ENCODE measurements around the gene CDC14A.

CDC14A gene

GRCh38 chr1:100494393-100495084 lies 142.2 kb downstream of the CDC14A start:
- no peak for DNase-seq (ENCODE audit: low spot score)

GRCh38 chr1:100496896-100497295 lies 144.6 kb downstream of the CDC14A start:
- no peak for DNase-seq (ENCODE audit: low spot score)

GRCh38 chr1:100497796-100498195 lies 145.5 kb downstream of the CDC14A start:
- no peak for DNase-seq (ENCODE audit: low spot score)

DNA sequence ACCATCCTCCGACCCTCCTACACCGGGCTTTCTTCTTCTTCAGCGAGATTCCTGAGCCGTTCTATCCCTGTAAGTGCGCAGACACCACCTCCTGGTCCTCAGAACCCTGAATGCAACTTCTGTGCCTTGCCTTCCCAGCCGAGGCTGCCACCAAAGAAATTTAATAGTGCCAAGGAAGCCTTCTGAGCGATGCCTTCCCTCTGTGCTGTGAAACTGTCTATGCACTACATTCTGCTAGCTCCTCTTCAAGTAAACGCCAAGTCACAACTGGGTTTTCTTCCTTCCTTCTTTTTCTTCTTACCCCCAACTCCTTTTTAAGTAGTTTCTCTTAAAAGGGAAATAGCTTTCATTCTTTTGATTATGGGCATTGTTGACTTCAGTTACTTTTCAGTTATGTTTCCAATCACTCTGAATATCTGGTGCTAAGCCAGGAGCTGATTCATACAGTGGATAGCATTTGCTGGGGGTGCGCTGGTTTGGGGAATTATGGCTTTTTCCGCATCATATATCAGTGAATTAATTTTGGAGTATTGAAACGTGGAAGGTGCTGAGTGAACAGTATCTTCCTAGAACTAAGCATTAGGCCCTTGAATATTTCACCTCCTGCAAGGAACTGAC lies 147.0 kb downstream of the CDC14A start:
- no peak for DNase-seq (ENCODE audit: low spot score)

GRCh38 chr1:100502052-100502792 lies 149.9 kb downstream of the CDC14A start:
- DNase-seq (ENCODE audit: low spot score): no peak

GRCh38 chr1:100506217-100506616 lies 153.9 kb downstream of the CDC14A start:
- DNase-seq (ENCODE audit: low spot score): no peak

- no peak for DNase-seq (ENCODE audit: low spot score)
Observed at GRCh38 chr1:100510451-100510850, 158.1 kb downstream of the CDC14A start.

GRCh38 chr1:100511058-100511457 lies 158.8 kb downstream of the CDC14A start:
- no peak for DNase-seq (ENCODE audit: low spot score)

- no peak for DNase-seq (ENCODE audit: low spot score)
Observed at GRCh38 chr1:100511773-100512172, 159.5 kb downstream of the CDC14A start.

DNA sequence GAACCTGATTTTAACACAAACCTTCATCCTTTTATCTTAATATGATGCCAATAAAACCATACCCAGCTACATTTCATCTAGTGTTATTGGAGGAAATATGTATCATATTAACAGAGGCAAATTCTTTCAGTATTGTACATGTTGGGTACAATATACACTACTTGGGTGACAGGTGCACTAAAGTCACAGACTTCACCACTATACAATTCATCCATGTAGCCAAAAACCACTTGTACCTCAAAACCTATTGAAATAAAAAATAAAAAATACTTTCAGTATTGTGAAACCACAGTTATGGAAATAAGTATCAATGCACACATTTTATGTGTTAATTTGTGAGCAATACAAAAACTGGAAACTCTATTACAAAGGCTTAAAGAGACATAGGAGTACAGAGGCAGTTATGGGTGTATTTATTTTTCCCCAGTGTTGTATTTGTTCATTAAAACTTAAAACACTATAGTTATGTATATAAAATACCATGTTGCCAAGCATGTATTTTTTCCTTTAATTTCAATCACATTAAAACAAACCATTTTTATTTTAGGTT lies 160.6 kb downstream of the CDC14A start:
- DNase-seq (ENCODE audit: low spot score): no peak

DNA sequence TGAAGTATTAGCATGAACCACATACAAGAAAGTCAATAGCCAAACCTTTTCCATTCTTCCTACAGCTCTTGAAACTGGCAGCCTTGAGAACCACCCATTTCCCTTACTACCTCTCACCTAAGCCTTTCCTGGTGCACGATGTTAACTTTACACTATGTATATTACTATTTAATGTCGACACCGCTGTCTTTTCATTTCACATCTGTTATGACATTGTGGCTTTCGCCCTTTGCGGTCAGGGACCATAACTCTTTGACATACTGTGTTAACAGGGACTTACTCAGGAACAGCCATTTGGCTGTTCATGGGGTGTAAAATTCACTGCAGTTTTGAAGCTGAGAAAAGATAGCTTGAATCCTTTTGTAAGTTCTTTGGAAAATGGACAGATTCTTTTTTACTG lies 164.6 kb downstream of the CDC14A start:
- no peak for DNase-seq (ENCODE audit: low spot score)

DNA sequence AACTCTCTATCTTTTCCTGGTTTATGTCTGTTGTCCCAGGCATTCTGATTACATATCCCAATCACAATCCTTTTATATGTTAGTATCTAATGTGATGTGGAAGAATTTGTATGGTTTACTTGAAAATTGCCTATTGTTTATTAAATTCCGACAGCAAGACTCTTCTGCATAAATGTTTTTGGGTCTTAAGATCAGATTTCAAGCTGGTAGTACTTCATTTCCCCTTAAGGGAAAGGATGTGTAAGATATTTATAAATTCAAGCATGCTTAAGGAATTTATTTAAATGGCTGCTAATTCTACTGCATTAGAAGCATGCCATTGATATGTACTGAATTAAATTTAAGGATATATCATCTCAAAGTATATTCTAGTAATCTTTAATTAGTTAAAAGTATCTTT lies 165.2 kb downstream of the CDC14A start:
- DNase-seq (ENCODE audit: low spot score): no peak

DNA sequence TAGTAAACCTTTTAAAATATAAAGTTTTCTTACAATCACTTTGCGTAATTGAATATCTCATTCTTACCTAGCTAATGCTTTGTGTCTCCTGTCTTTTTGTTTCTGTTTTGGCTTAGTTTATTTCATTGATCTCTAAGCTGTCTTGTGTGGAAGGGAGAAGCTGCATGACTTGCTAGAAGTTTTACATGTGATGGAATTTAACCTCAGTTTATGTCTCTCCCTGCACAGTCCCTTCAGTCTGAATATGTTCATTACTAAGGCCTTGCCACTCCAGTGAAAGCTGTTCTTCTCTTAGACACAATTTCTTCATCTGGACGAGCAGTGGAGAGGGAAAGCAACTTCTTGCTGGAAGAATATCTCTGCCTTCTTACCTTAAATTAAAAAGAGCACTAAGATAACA lies 165.7 kb downstream of the CDC14A start:
- DNase-seq (ENCODE audit: low spot score): no peak

DNA sequence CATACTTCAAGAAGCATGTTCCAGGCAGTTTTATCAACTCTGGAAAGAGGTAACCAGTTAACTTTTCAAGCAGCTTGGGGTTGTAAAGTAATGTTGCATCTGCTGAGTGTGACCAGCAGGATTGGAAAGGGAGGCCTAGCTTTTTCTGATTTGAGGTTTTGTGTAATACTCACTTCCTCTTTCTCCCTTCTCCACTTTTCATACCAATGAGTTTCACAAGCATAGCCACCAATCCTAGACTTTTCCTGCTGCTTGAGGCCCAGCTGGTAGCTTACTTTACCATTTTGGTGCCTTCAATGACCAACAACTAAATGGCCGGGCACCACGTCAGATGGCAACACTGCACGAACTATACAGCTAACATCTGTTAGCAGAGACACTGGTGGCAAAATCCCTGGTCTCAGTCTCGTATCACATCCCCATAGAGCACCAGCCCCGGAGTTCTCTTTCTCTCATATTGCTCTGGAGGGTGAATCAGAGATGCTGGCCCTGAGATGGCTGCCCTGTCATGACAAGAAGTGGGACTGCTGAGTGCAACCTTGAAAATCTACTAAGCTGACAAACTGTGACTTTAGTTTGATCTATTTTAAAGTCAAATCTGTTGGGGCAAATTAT lies 170.8 kb downstream of the CDC14A start:
- DNase-seq (ENCODE audit: low spot score): no peak

GRCh38 chr1:100524355-100524754 lies 172.0 kb downstream of the CDC14A start:
- DNase-seq (ENCODE audit: low spot score): no peak

- DNase-seq (ENCODE audit: low spot score): no peak
Observed at GRCh38 chr1:100526894-100527293, 174.6 kb downstream of the CDC14A start.

DNA sequence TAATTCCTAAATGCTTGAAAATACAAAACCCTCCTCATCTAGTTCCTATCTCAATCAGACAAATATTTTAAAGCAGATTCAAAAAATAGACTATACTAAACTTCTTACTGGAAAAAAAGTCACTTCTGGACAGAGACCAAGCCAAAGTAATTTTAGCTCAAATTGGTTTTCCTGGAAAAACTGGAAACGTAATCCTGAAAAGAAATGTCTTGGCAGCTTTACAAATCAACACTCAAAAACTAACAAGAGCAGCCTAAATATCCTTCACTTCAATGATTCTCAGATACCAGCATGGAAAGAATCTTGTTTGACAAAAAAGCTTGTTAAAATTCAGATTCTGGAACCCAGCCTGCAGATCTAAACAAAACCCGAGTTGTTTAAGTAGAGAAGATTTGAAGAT lies 176.6 kb downstream of the CDC14A start:
- no peak for DNase-seq (ENCODE audit: low spot score)

- no peak for DNase-seq (ENCODE audit: low spot score)
Observed at GRCh38 chr1:100530141-100530540, 177.8 kb downstream of the CDC14A start.

DNA sequence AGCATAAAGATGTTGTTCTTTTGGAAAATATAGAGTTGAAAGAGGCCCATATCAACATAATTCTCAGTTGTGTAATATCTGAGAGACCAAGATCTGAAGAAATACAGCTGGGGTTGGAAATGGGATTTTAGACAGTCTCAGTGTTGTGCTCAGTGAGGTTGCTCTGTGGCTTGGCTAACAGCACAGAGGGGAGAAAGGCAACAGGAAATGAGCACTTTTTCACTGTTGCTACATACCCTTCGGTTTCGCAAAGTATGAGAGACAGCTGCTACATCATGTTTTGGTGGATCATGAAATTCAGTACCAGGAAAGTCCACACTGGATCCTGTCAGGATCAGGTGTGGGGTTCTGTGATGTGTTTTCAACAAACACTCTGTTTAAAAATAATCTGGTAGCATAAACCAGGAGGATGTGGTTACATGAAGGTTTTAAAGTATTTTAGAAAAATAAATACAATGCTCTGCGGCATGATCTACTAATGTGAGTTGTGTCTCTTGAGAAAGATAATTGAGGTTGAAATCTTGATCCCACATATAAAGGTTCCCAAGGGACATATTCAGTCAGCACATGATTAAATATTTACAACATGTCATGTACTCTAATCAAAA lies 178.7 kb downstream of the CDC14A start:
- DNase-seq (ENCODE audit: low spot score): no peak

DNA sequence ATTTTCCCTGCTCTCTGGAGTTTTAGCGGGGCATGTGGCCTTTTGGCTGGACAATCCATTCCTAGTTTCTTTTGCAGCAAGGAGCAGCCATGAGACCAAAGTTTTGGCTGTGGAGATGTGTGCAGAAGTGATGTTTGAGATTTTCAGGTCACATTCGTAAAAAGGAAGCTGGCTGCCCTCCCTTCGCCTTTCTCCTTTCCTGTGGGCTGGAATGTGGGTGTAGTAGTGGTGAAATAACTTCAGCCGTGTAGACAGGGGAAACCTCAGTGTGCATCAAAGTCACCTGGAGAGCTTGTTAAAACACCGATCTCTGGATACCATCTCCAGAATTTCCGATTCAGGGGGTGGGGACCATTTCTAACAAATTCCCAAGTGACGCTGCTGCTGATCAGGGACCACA lies 180.3 kb downstream of the CDC14A start:
- no peak for DNase-seq (ENCODE audit: low spot score)

- no peak for DNase-seq (ENCODE audit: low spot score)
Observed at GRCh38 chr1:100535264-100535663, 183.0 kb downstream of the CDC14A start.

GRCh38 chr1:100536031-100536430 lies 183.7 kb downstream of the CDC14A start:
- no peak for DNase-seq (ENCODE audit: low spot score)

Data from iPS-NIHi11 (cell line).